Measurements from ENCODE around the gene FCF1. TPM values are rescaled to one million over a fixed set of nuclear protein-coding genes. Genes with fewer than 3 reads are reported as not detected.

The FCF1 gene
- total and polyA plus RNA-seq, 9 of the 15 experiments (the other 6 are each of a cell fraction or from before 2014, with no cell fraction given), result 6.8 to 91.9 (median 40.0) TPM

- TF ChIP-seq SIRT6 (IDR thresholded peaks at IDR 0.05; ENCODE audit: low read depth, low read length), result no peak
- TF ChIP-seq TEAD1 (CRISPR knock-in tag; IDR thresholded peaks at IDR 0.05), result no peak
- no peak for TF ChIP-seq MITF (IDR thresholded peaks at IDR 0.05)
- TF ChIP-seq SNAPC5 (CRISPR knock-in tag; IDR thresholded peaks at IDR 0.05), result no peak
Observed at GRCh38 chr14:74663884-74664283, 49.1 kb upstream of the FCF1 start (continued).

GRCh38 chr14:74664717-74665116 is 48.2 kb upstream of the FCF1 start:
- ChIA-PET POLR2A (no interaction called here), CTCF (ENCODE audit: low intra/inter-chr PET ratio) (no interaction called here)
- intact Hi-C loops (cut with micrococcal nuclease), result no loop called here
- BruUV-seq (replicated peaks), result no TSS peak
- in situ Hi-C loops (cut with MboI), result no loop called here
- no peaks in the 10 kb centered on the region for H3K27me3 ChIP-seq (ENCODE audit: control insufficient read depth in 2 of 2, insufficient read depth in 2 of 2, low read length in 2 of 2)
- H3K9me1 ChIP-seq (ENCODE audit: control insufficient read depth, insufficient read depth, low read length), result no peaks in the 10 kb centered on the region
- H3K4me3 ChIP-seq, result no peak overlapping the region
- H3K9me3 ChIP-seq (replicated peaks; ENCODE audit: control insufficient read depth, insufficient read depth, low read depth, low read length), result no peaks in the 10 kb centered on the region
- FAIRE-seq (no peak), ATAC-seq (no peak), DNase-seq (ENCODE audit: extremely low read depth in 1 of 4, low spot score in 3 of 4) (no peak)
- no peaks in the 10 kb centered on the region for H3K79me2 ChIP-seq (ENCODE audit: control insufficient read depth, insufficient read depth, low read length)
- no peaks in the 10 kb centered on the region for H4K20me1 ChIP-seq (replicated peaks; ENCODE audit: control insufficient read depth, insufficient read depth, low read length)
- peaks cover 71% of the 10 kb centered on the region for H3K36me3 ChIP-seq (ENCODE audit: control insufficient read depth, insufficient read depth, low read length)
- H3K4me2 ChIP-seq (ENCODE audit: insufficient read depth, low read length), result no peak overlapping the region
- no peak overlapping the region for H3K9ac ChIP-seq (ENCODE audit: insufficient read depth in 1 of 2, low read depth in 2 of 2, low read length in 2 of 2)
- no peak overlapping the region for H3K27ac ChIP-seq (ENCODE audit: extremely low read depth, low read depth, low read length)
- H2AFZ ChIP-seq (ENCODE audit: low read depth, low read length), result no peak overlapping the region
- WGBS (ENCODE audit: insufficient coverage, low coverage, missing lambda C conversion rate), result no CpG with 5 or more reads among the region's 2 CpGs
- peaks cover 0 to 11% of the 10 kb centered on the region in 2 experiments; a peak in 2 of 5 replicates for H3K4me1 ChIP-seq (replicated peaks in 1 of 2; ENCODE audit: control insufficient read depth in 2 of 2, insufficient read depth in 2 of 2, low read length in 2 of 2)
- no peak for TF ChIP-seq SP2 (IDR thresholded peaks at IDR 0.05; ENCODE audit: extremely low read depth, low read depth, low read length, poor library complexity, severe bottlenecking)
- no peak for TF ChIP-seq DNMT1 (IDR thresholded peaks at IDR 0.05)
- TF ChIP-seq NR3C1 (CRISPR knock-in tag; IDR thresholded peaks at IDR 0.05), result no peak
- TF ChIP-seq SMAD4 (CRISPR knock-in tag; conservative IDR thresholded peaks at IDR 0.05), result no peak
- TF ChIP-seq E2F4 (CRISPR knock-in tag; IDR thresholded peaks at IDR 0.05; ENCODE audit: low read depth), result no peak
- TF ChIP-seq ETS1 (conservative IDR thresholded peaks at IDR 0.05; ENCODE audit: control insufficient read depth, low read depth, low read length), result no peak
- TF ChIP-seq ZFP36 (IDR thresholded peaks at IDR 0.05; ENCODE audit: low read depth, low read length, partially characterized antibody), result no peak
- TF ChIP-seq CREB5 (CRISPR knock-in tag; IDR thresholded peaks at IDR 0.05), result no peak
- no peak for TF ChIP-seq SAFB (IDR thresholded peaks at IDR 0.05; ENCODE audit: borderline replicate concordance, low read depth, low read length)
- no peak for TF ChIP-seq HNRNPH1 (optimal IDR thresholded peaks at IDR 0.05; ENCODE audit: low read depth, low read length)
- no peak for TF ChIP-seq DIDO1 (tag; IDR thresholded peaks at IDR 0.05; ENCODE audit: low read depth)
- no peak for TF ChIP-seq THAP7 (CRISPR knock-in tag; IDR thresholded peaks at IDR 0.05)
